Activated T-cell treated with anti-CD3 and anti-CD28 coated beads, Interleukin-2, amount 50 U/mL, for 24 hours (primary cell): ENCODE results near the gene IL32.
"Not testable (repeated sequence)": the region's sequence is repeated elsewhere in the genome, so short reads cannot be mapped to it uniquely, and the experiment has no call there.

ENCODE experiments used
- DNase-seq: peaks from one replicate; pipeline ENCODE4 v3.0.0-alpha.2; 2020
- H3K27ac Mint-ChIP-seq: 2 replicates; pipeline ENCODE4 v1.8.0; 2020; ENCODE audit warnings: mild to moderate bottlenecking, mixed read lengths
- H3K27me3 Mint-ChIP-seq: 2 replicates; pipeline ENCODE4 v1.8.0; 2020; ENCODE audit warnings: mixed read lengths
- H3K36me3 Mint-ChIP-seq: 2 replicates; pipeline ENCODE4 v1.8.0; 2020; ENCODE audit warnings: low read depth, mixed read lengths
- H3K4me1 Mint-ChIP-seq: 2 replicates; pipeline ENCODE4 v1.8.0; 2020; ENCODE audit warnings: low read depth, mixed read lengths
- H3K4me3 Mint-ChIP-seq: 2 replicates; pipeline ENCODE4 v1.8.0; 2020; ENCODE audit warnings: mild to moderate bottlenecking, moderate library complexity, mixed read lengths
- H3K9me3 Mint-ChIP-seq: 2 replicates; pipeline ENCODE4 v1.8.0; 2020; ENCODE audit warnings: mixed read lengths

The IL32 gene

GRCh38 chr16:3066440-3066748 lies 954 bp downstream of the IL32 start:
- H3K36me3 Mint-ChIP-seq, result peaks cover 51% of the 10 kb centered on the region
- H3K27ac Mint-ChIP-seq, result peak overlapping the region; percentile 99
- no peaks in the 10 kb centered on the region for H3K9me3 Mint-ChIP-seq
- peak overlapping the region; percentile 100 for H3K4me3 Mint-ChIP-seq
- H3K27me3 Mint-ChIP-seq, result no peaks in the 10 kb centered on the region
- DNase-seq, result peak; percentile 64
- peaks cover 71% of the 10 kb centered on the region for H3K4me1 Mint-ChIP-seq

DNA sequence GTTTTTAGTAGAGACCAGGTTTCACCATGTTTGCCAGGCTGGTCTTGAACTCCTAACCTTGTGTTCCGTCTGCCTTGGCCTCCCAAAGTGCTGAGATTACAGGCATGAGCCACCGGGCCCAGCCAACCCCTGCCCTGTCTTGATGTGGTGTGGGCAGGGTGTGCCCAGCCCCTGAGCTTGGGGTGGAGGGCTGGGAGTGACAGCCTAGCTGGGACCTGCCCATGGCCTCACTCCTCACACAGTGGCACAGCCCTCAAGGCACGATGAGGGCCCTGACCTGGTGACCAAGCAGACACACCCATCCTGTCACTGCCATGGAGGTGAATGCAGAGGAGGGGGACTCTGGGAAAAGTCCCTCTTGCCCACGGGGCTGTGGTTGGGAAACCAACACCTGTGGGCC lies 3.0 kb downstream of the IL32 start:
- no peak for DNase-seq
- Mint-ChIP-seq H3K36me3 (peaks cover 51% of the 10 kb centered on the region), H3K4me3 (peak overlapping the region; percentile 100), H3K4me1 (peaks cover 73% of the 10 kb centered on the region), H3K9me3 (no peaks in the 10 kb centered on the region), H3K27ac (peak overlapping the region; percentile 96), H3K27me3 (no peaks in the 10 kb centered on the region)

DNA sequence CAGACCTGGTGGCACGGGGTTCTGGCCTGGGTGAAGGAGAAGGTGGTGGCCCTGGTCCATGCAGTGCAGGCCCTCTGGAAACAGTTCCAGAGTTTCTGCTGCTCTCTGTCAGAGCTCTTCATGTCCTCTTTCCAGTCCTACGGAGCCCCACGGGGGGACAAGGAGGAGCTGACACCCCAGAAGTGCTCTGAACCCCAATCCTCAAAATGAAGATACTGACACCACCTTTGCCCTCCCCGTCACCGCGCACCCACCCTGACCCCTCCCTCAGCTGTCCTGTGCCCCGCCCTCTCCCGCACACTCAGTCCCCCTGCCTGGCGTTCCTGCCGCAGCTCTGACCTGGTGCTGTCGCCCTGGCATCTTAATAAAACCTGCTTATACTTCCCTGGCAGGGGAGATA lies 3.7 kb downstream of the IL32 start:
- not testable (repeated sequence) for H3K9me3 Mint-ChIP-seq, DNase-seq, H3K27me3 Mint-ChIP-seq
- Mint-ChIP-seq H3K27ac (peak overlapping the region; percentile 87), H3K4me1 (peaks cover 74% of the 10 kb centered on the region), H3K36me3 (peaks cover 51% of the 10 kb centered on the region), H3K4me3 (peak overlapping the region; percentile 50)

DNA sequence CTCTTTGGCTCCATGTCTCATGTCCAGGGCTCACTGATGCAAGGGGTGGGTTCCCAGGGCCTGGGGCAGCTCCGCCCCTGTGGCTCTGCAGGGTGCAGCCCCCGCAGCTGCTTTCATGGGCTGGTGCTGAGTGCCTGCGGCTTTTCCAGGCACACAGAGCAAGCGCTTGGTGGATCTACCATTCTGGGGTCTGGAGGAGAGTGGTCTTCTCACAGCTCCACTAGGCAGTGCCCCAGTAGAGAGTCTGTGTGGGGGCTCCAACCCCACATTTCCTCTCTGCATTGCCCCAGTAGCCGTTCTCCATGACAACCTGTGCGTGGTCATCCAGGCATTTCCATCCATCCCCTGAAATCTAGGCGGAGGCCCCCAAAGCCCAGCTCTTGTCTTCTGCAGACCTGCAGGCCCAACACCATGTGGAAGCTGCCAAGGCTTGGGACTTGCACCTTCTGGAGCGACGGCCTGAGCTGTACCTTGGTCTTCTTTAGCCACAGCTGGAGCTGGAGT lies 5.2 kb downstream of the IL32 start:
- peaks cover 74% of the 10 kb centered on the region for H3K4me1 Mint-ChIP-seq
- H3K4me3 Mint-ChIP-seq, result peak overlapping the region; percentile 50
- peaks cover 52% of the 10 kb centered on the region for H3K36me3 Mint-ChIP-seq

GRCh38 chr16:3071655-3072054 lies 6.2 kb downstream of the IL32 start:
- Mint-ChIP-seq H3K4me3 (no peak overlapping the region), H3K9me3 (no peaks in the 10 kb centered on the region), H3K27me3 (no peaks in the 10 kb centered on the region), H3K36me3 (peaks cover 44% of the 10 kb centered on the region), H3K4me1 (peaks cover 83% of the 10 kb centered on the region), H3K27ac (peak overlapping the region; percentile 76)
- DNase-seq, result peak; percentile 47

More for the DNA sequence above, 5.2 kb downstream of the IL32 start:
- Mint-ChIP-seq H3K9me3 (no peaks in the 10 kb centered on the region), H3K27ac (peak overlapping the region; percentile 87), H3K27me3 (no peaks in the 10 kb centered on the region)
- DNase-seq, result peak; percentile 58

DNA sequence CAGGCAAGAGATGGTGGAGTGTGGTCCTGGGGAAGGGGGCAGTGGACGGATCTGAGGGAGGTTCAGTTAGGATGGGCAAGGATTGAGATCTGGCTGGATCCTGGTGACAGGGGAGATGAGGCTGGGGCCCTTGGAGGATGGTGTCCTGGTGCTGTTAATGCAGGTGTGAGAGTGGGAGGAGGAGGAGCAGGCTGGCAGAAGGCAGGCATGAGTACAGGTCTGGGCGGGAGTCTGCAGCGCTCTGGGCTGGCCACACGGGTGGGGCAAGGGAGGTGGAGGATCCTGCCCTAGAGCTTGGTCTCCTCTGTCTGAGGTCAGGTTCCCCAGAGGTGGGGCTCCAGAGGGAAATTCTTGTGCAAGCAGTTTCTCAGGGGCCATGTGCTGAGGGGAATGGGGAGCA lies 6.7 kb downstream of the IL32 start:
- DNase-seq, result peak; percentile 61
- Mint-ChIP-seq H3K36me3 (peaks cover 46% of the 10 kb centered on the region), H3K4me1 (peaks cover 88% of the 10 kb centered on the region), H3K27ac (peak overlapping the region; percentile 76)
- H3K9me3 Mint-ChIP-seq, H3K27me3 Mint-ChIP-seq, H3K4me3 Mint-ChIP-seq: not testable (repeated sequence)

DNA sequence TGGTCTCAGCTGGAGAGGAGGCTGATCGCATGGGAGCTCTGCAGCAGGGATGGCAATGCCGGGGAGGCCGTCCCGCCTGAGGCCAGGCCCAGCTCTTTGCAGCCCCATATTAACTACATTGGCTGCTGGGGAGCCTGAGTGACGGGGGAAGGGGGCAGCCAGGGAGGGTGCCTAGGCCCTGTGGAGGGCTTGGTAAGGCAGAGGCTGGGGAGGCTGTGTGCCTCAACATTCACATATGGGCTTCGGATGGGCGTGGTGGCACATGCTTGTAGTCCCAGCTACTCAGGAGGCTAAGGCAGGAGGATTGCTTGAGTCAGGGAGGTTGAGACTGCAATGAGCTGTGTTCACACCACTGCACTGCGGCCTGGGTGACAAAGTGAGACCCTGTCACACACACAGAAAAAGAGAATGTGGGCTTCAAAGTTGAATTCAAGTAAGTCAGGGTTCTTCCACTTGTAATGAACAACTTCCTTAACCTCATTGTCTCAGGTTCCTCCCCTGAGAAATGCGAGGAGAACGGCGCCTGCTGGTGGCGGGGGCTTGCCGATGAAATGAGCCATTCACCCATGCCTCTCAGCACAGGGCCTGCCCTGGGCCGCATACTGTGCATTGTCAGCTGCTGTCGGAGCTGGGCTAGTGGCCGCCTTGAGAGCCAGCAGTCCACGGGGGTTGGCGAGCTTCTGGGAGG lies 7.3 kb downstream of the IL32 start:
- Mint-ChIP-seq H3K36me3 (peaks cover 46% of the 10 kb centered on the region), H3K4me1 (peaks cover 88% of the 10 kb centered on the region), H3K27ac (peak overlapping the region; percentile 97)
- DNase-seq, result peak; percentile 56
- H3K9me3 Mint-ChIP-seq, H3K4me3 Mint-ChIP-seq, H3K27me3 Mint-ChIP-seq: not testable (repeated sequence)

DNA sequence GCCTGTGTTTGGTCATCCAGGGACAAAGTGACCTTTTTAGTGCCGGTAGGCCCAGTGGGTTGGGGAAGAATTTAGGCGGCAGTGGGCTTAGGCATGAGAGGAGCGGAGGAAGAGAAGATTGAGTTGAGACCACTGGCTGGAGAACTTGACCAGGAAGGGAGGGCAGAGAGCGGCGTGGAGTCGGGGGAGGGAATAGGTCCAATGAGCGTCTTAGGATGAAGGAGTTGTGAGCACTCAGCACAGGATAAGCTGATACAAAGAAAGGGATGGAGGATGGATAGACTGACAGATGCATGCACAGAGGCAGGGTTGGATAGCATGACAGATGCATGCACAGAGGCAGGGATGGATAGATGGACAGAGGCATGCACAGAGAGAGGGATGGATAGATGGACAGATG lies 8.0 kb downstream of the IL32 start:
- Mint-ChIP-seq H3K27ac (peak overlapping the region; percentile 97), H3K27me3 (no peaks in the 10 kb centered on the region), H3K9me3 (peaks cover 3% of the 10 kb centered on the region), H3K36me3 (peaks cover 44% of the 10 kb centered on the region), H3K4me1 (peaks cover 88% of the 10 kb centered on the region), H3K4me3 (no peak overlapping the region)
- DNase-seq, result no peak

DNA sequence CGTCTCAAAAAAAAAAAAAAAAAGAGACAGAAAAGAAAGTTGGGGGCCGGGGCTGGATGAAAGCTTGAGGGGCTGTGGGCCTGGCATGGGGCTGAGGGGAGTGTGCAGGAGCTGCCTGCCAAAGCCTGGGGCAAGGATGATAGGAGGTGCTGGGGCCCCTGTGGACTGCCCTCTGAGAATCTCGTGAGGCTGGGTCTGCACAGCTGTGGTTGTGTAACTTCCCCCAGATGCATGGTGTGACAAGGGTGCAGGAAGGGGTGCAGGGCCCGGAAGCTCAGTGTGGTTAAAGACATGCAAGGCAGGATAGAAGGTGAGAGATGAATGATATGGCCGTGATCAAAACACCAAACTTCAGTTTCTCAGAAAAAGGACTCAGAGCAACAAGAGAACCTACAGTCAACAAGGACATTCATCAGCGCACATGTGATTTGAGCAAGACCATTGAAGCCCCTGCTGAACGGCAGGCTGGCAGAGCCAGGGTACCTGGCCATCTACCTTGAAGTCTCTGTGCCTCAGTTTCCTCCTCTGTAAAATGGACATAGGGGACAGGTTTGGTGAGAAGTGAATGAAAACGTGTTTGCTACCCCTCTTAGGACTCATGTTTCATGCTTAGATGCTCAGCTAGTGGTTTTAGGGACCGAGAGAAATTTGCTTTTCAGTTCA lies 9.6 kb downstream of the IL32 start:
- Mint-ChIP-seq H3K9me3 (peaks cover 10% of the 10 kb centered on the region), H3K4me1 (peaks cover 86% of the 10 kb centered on the region), H3K36me3 (peaks cover 40% of the 10 kb centered on the region), H3K27me3 (no peaks in the 10 kb centered on the region), H3K4me3 (peak overlapping the region; percentile 75), H3K27ac (peak overlapping the region; percentile 97)
- peak; percentile 80 for DNase-seq

GRCh38 chr16:3075523-3075915 lies 10.1 kb downstream of the IL32 start:
- Mint-ChIP-seq H3K4me3 (peak overlapping the region; percentile 75), H3K9me3 (peaks cover 11% of the 10 kb centered on the region), H3K27ac (peak overlapping the region; percentile 97), H3K27me3 (no peaks in the 10 kb centered on the region), H3K36me3 (peaks cover 37% of the 10 kb centered on the region), H3K4me1 (peaks cover 83% of the 10 kb centered on the region)
- DNase-seq, result peak; percentile 62

GRCh38 chr16:3075946-3076345 lies 10.5 kb downstream of the IL32 start:
- H3K9me3 Mint-ChIP-seq, result peaks cover 14% of the 10 kb centered on the region
- not testable (repeated sequence) for DNase-seq, H3K27me3 Mint-ChIP-seq
- H3K4me3 Mint-ChIP-seq, result peak overlapping the region; percentile 75
- H3K27ac Mint-ChIP-seq, result peak overlapping the region; percentile 97
- peaks cover 82% of the 10 kb centered on the region for H3K4me1 Mint-ChIP-seq
- peaks cover 40% of the 10 kb centered on the region for H3K36me3 Mint-ChIP-seq

DNA sequence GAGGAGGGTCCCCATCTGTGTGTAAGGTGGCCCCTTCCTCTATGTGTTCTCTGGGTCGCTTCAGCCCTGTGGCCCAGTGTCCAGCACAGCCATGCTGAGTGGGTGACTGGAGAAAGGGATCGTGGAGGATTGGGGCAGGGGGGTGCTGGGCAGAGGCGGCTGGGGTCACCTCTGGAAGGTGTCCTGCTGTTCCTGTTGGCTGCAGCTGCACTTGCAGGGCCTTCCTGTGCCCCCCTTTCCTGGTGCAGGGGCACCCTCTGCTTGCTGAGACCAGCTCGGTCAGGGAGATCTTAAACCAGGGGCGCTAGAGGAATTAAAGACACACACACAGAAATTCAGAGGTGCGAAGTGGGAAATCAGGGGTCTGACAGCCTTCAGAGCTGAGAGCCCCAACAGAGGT lies 11.1 kb downstream of the IL32 start:
- peaks cover 17% of the 10 kb centered on the region for H3K9me3 Mint-ChIP-seq
- DNase-seq, result no peak
- H3K4me1 Mint-ChIP-seq, result peaks cover 81% of the 10 kb centered on the region
- no peaks in the 10 kb centered on the region for H3K27me3 Mint-ChIP-seq
- H3K27ac Mint-ChIP-seq, result peak overlapping the region; percentile 97
- H3K36me3 Mint-ChIP-seq, result peaks cover 43% of the 10 kb centered on the region
- peak overlapping the region; percentile 75 for H3K4me3 Mint-ChIP-seq

DNA sequence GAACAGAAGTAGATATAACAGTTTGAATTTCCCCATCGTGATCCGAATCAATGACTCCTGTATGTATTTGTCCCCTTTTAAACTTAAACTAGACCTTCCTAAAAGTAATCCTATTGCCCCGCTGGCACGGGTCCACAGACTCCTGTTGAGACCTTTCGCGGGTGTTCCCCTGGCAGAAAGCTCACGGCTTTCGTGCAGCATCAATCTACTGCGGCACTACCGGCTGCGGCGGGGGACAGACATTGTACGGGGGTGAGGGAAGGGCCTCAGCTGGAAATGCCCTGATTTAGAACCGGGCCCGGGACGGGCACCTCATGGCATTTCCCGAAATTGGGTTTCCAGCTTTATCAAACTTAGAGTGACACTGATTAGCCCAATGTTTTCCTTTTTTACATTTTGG lies 14.6 kb downstream of the IL32 start:
- DNase-seq, result no peak
- peaks cover 46% of the 10 kb centered on the region for H3K36me3 Mint-ChIP-seq
- H3K27ac Mint-ChIP-seq, result peak overlapping the region; percentile 58
- H3K4me3 Mint-ChIP-seq, result no peak overlapping the region
- peaks cover 74% of the 10 kb centered on the region for H3K4me1 Mint-ChIP-seq
- peaks cover 17% of the 10 kb centered on the region for H3K9me3 Mint-ChIP-seq
- H3K27me3 Mint-ChIP-seq, result no peaks in the 10 kb centered on the region

DNA sequence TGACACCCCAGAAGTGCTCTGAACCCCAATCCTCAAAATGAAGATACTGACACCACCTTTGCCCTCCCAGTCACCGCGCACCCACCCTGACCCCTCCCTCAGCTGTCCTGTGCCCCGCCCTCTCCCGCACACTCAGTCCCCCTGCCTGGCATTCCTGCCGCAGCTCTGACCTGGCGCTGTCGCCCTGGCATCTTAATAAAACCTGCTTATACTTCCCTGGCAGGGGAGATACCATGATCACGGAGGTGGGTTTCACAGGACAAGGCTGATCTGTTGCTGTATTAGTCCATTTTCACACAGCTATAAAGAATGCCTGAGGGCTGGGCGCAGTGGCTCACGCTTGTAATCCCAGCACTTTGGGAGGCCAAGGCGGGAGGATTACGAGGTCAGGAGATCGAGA lies 16.5 kb downstream of the IL32 start:
- Mint-ChIP-seq H3K36me3 (peaks cover 36% of the 10 kb centered on the region), H3K4me1 (peaks cover 69% of the 10 kb centered on the region)
- H3K27ac Mint-ChIP-seq, result not testable (repeated sequence)

DNA sequence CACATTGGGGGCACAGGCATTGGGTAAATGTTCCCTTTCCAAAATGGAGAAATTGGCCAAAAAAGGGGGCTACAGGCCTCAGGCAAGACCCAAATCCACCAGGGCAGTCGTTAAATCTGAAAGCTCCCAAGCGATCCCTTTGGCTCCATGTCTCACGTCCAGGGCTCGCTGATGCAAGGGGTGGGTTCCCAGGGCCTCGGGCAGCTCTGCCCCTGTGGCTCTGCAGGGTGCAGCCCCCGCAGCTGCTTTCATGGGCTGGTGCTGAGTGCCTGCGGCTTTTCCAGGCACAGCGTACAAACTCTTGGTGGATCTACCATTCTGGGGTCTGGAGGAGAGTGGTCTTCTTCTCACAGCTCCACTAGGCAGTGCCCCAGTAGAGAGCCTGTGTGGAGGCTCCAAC lies 18.0 kb downstream of the IL32 start:
- H3K9me3 Mint-ChIP-seq, result peaks cover 14% of the 10 kb centered on the region
- DNase-seq, H3K27me3 Mint-ChIP-seq, H3K27ac Mint-ChIP-seq, H3K4me3 Mint-ChIP-seq: not testable (repeated sequence)
- peaks cover 23% of the 10 kb centered on the region for H3K36me3 Mint-ChIP-seq
- H3K4me1 Mint-ChIP-seq, result peaks cover 70% of the 10 kb centered on the region

More for the DNA sequence above, 16.5 kb downstream of the IL32 start:
- not testable (repeated sequence) for H3K4me3 Mint-ChIP-seq, H3K27me3 Mint-ChIP-seq, DNase-seq
- peaks cover 17% of the 10 kb centered on the region for H3K9me3 Mint-ChIP-seq
